Erythroblast (primary cell): ENCODE data around the gene TRIM14.

Experiments used
- GATA1 ChIP-seq: IDR thresholded peaks from 2 replicates; pipeline ENCODE4 v1.6.1; 2011; ENCODE audit warnings: low read depth, mild to moderate bottlenecking, control low read depth, low read length, moderate library complexity
- POLR2A ChIP-seq: IDR thresholded peaks from 2 replicates; pipeline ENCODE4 v1.6.1; 2011; ENCODE audit warnings: mild to moderate bottlenecking, low read length

- TF ChIP-seq POLR2A, result no peak
- TF ChIP-seq GATA1, result no peak
Observed at GRCh38 chr9:98038958-98039357, 80.1 kb downstream of the TRIM14 start.
